Hindlimb muscle (tissue), 1 donor: Measurements from ENCODE around the gene EN1. TPM values are rescaled to one million over a fixed set of nuclear protein-coding genes. Genes with fewer than 3 reads are reported as not detected.
A peak's percentile ranks its signal among the peaks of the same experiment; 100 is the strongest.

Experiments
- DNase-seq: peaks from one replicate; pipeline ENCODE4 v3.0.0-alpha.2; 2013
- polyA plus RNA-seq: library from polyadenylated mRNA; unstranded; fragments of 120-200 nt; gene quantifications from one replicate; pipeline ENCODE4 v1.2.1, GENCODE V29; 2013; ENCODE audit not compliant: insufficient read length

The EN1 gene
- polyA plus RNA-seq, 1 donor: 8.3 TPM

DNA sequence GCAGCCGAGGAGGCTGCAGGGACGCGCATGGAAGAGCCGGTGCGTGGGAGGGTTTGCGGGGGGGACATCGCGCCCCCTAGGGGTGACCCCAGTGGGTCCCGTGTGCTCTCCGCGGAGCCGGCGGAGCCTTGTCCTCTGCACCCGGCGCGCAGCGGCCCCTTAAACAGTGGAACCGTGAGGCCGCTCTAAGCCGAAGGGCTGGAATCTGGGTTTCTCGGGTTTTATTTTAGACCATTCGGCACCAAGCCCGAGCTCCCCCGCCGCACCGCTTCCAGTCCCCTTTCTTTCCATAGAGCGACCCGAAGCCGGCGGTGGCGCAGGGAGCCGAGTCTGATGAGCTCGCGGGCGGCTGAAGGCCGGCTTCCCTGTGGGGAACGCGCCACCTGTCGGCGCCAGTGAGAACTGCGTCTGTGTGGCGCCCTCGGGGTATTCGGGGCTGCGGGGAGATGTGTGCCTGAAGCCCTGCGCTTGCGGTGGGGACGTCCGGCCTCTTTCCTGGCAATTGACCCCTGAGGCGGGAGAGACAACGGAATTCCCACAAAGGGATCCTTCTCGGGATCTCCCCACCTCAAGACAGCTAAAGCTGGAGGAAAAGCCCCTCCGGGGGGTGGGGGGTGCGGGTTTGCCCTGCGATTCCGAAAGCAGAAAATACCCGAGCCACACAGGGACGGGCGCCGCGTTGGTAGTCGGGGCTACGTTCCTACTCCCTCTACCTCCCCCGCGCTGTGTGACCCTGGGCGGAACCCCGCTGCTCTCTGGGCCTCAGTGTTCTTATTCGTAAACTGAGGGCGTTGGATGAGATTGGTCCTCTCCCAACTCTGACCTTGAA, 8.2 kb upstream of the EN1 start:
- DNase-seq: peak; percentile 89

DNA sequence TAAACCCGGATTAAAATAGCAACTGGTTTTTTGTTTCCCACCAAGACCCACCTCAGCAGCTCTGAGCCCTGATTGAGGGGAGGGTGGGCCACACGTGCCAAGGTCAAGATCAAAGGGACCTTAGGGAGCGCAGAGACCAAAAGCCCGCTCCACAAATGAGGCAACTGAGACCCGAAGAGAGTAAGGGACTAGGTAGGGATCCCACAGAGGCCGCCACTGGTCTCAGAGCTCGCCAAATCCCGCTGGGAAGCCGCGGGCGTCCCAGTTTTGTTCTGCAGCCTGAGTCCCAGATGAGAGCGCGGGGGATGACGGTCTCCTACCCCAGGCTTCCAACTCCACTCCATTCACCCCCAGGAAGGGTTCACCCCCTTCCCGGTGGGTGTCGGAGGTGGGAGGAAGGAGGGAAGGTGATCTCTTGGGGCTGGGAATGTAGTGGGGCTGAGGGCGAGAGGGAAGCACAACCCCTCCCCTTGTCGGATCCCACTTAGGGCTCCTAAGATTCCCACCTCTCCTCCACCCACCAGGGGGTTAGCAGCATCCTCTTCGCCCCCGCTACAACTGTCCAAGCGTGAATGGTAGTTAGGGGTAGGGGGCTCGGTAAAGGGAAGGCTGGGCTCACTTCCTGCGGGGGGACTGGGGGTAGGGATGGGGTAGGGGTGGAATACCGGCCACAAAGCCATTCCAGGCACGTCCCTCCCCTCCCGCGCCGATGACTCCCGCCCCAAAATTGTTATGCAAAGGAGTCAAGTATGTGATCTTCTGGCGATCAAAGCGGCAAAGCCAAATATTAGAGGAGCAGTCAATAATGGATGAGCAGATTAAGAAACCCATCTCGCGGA, 7.3 kb upstream of the EN1 start:
- DNase-seq: no peak

DNA sequence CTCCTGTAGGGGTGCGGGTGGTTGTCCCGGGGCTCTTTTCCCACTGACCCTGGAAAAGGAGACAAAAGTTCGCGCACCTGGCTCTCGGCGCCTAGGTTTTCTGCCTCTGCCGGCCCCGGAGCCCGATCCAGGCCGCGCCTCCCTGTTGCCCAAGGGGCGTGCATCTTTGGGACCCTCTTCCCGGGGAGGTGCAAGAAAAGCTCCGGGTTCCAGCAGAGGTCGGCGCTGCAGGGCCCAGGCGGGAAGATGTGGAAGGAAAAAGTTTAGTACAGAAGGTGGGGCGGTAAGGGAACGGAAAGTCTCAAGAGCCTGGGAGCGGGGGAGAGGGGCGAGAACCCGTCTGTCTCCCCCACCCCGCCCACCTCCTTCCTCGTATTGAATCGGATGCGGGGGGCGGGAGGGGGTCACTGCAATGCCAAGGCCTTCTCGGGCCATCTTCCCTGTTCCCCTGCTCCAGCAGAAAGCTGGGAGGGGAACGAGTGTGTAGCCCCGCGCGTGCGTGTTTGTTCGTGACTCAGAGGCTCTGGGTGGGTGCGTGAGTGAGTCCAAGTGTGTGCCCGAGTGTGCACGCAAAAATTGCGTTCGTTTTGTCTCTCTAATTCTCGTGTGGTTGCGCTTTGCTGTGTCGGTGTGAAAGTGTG, 6.3 kb upstream of the EN1 start:
- no peak for DNase-seq

GRCh38 chr2:118853129-118853640, 5.7 kb upstream of the EN1 start:
- DNase-seq: no peak

DNA sequence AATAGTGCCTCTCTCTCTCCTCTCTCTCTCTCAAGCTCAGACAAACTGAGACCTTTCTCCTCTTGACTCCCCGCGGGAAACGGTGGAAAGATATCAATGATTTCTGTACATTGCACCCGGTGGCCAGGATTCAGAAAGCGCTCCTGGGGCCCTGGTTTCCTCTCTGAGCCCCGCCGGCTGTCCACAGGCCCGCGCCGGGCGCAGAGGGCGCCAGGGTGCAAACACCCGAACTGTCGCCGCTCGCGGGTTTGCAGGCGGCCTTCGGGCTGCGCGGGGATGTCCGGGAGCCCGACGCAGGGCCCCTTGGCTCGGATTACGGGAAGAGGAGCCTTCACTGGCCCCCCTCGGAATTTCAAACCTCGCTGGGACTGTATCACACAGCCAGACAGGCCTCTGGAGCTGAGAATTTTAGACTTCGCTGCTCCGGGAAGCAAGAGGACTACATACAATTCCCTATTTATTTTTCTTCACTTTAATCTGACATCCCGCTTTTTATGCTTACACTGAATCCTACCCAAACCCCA, 5.2 kb upstream of the EN1 start:
- no peak for DNase-seq

DNA sequence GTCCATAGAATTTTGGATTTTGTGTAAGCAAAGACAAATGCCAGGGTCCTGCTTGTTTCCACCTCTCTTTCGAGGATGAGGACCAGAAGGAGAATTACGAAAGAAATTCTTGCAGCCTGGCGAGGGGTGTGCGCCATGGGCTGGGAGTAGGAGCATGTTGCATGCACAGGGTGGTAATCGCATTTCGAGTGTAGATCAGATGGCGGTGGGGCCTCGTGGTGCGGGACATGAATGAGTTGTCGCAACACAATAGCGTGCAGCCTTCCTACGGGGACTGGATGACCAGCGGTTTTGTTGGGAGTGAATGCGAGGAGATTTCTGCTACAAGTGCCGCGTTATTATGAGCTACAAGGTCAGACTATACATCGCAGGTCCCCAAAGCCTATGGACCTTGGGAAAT, 4.2 kb upstream of the EN1 start:
- DNase-seq: no peak

- DNase-seq: no peak
These were observed 3.5 kb upstream of the EN1 start for GRCh38 chr2:118850901-118851415.

DNA sequence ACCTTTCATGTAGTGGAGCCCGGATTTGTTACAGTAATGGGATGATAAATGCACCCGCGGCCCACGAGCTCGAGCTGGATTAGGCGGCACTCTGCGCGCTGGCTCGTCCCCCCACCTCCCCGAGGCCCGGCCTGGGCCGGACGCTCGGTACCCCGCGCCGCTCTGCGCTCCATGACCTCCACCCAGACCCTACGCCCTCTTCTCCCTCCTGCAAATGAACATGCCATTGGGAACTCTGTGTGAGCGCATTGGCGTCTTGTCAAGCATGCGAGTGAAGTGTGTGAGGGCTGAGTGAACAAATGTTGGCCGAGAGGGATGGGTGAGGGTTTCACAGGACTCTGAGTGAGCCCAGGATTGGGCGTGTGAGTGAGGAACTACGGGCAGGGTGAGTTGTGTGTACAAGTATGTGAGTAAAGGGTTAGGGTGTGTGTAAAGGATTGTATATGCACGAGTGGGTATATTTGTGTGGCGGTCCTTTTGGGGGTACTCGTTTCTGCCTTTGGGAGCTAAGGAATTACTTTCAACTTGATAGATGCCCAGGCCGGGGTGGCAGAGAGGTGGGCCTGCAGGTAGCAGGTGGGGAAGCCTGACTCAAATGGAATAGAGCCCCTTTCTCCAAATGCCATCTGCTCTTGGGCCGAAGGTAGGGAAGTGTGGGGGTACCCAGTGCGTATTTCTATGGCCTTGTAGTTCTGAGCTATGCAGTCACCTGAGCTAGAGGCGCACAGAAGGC, 2.9 kb upstream of the EN1 start:
- DNase-seq: no peak

DNA sequence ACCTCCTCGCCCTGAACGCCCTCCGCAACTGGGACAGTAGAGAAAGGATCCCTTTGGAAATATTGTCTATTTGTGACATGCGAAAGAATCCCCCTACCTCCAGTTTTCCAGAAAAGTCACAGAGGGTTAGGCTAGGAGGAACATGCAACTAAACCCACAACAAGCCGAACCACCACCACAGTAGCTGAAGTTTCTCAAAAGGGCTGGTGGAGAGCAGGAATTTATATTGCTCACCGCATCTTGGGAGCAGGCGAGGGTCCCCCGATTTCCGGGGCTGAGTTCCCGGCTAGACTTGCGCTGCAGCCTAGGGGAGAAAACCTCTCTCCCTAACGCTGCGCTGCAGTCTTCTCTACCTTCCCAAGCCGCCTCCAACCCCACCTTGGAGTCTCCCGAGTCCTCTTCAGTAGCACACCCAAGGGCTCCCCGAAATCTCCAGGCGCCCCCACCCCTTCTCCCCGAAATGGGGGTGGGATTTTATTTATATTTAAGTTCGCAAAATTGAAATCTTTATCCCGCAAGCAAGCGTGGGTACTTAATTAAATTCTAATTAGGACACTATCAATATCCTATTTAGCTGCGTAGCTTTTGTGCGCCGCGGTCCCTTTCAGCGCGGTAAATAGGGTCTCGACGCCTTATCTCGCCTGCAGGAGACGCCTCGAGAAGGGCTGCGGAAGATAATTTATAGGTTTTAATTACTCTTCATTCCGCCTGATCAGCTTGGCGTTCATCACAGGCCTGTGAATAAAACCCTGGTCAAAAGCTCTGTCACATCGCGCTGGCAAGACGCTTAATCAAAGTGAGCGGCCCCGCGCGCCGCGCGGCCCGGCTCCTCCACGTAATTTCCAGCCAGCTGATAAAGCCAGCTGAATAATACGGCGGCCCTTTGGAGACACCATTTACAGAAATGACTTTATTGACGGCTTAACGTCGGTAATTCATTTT, 2.0 kb upstream of the EN1 start:
- DNase-seq: no peak

DNA sequence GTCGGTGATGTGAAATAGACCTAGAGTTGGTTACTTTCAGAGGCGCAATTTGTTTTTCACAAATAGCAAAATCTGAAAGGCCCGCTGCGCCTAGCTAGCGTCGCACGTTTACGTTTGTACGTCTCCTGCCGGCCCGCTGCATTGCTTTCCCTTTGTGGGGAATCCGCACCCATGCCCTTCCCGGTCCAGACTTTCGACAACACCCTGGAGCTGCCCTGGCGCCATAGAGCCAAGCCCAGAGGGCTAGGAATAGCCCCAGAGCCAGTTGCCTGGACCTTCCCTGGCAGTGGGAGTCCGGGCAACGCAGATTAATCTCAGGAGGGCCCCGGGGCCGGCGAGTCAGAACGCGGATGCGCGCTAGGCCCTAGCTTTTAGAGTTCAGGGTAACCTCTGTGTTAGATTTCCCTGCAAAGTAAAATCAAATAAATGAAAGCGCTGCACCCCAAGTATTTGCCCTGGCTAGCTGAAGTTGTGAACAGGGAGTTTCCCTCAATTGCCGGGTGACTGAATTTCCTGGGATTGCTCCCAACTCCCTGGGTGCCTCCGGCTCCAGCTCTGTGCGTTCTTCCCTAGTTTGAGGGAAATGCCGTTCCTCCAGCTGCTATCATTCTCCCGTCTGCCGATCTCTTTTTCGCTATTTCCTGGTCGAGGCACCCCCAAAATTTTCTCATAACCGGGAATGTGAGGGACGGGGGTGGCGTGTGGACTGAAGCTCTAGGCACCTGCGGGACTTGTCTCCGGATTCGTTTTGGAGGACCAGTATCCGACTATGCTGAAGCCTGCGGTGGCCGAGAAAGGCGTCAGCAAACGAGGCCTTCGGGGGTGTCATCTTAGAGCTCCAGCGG, 1.2 kb upstream of the EN1 start:
- no peak for DNase-seq

GRCh38 chr2:118847762-118848172, 319 bp upstream of the EN1 start:
- peak; percentile 89 for DNase-seq

- no peak for DNase-seq
These were observed 951 bp downstream of the EN1 start for GRCh38 chr2:118846442-118846952.

GRCh38 chr2:118845522-118846441, 1.7 kb downstream of the EN1 start:
- DNase-seq: no peak

GRCh38 chr2:118845005-118845521, 2.4 kb downstream of the EN1 start:
- DNase-seq: no peak

- DNase-seq: no peak
These were observed 3.0 kb downstream of the EN1 start for GRCh38 chr2:118844261-118845004.

DNA sequence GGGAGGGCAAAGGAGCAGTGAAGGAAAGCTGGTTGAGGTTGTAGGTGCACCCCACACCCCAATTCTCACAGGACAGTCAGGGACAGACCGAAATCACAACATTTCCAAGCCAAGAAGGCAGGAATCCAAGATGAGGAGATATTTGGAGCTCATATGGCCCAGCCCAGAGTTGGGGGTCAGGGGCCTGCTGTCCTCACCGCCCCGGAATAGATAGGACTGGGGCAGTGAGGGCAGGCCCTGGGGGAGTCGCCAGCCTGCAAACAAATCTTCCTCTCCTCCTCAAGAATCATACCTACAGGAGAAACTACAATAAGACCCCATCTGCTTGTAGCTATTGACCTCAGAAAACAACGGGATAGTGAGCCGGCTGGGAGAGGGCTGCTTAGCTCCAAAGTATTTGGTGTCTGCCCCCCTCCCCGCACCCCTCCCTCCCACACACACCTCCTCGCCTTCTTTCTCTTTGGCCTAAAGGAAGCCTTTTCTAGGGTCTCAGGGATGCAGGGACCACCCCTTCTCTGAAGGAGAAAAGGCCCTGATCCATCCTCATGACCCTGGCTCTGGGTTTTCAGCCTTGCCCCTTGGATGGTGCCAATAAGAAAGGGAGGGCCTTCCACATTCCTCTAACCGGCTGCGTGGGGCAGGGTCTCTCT, 3.8 kb downstream of the EN1 start:
- DNase-seq: no peak
